ENCODE data around the gene MXRA8.
A peak's percentile ranks its signal among the peaks of the same experiment; 100 is the strongest.

The MXRA8 gene

GRCh38 chr1:1330366-1331067, 27.8 kb downstream of the MXRA8 start:
- Histone ChIP-seq H3K4me1 (peaks cover 9 to 31% (median 23%) of the 10 kb centered on the region in 10 experiments), H3K36me3 (peaks cover 8 to 38% (median 26%) of the 10 kb centered on the region in 11 experiments; a peak in 17 of 22 replicates), H3K9me3 (replicated peaks in 1 of 11) (no peaks in the 10 kb centered on the region), H3K4me2 (peak overlapping the region in 4 of 11 experiments; percentile 9 to 21 (median 18); a peak in 6 of 22 replicates), H3K9ac (no peak overlapping the region), H3K4me3 (no peak overlapping the region), H3K27ac (no peak overlapping the region), H3K27me3 (no peaks in the 10 kb centered on the region), H4K20me1 (peaks cover 22 to 98% (median 68%) of the 10 kb centered on the region in 11 experiments; a peak in 21 of 22 replicates)
- TF ChIP-seq Cebpa-rat (IDR thresholded peaks at IDR 0.05): no peak

DNA sequence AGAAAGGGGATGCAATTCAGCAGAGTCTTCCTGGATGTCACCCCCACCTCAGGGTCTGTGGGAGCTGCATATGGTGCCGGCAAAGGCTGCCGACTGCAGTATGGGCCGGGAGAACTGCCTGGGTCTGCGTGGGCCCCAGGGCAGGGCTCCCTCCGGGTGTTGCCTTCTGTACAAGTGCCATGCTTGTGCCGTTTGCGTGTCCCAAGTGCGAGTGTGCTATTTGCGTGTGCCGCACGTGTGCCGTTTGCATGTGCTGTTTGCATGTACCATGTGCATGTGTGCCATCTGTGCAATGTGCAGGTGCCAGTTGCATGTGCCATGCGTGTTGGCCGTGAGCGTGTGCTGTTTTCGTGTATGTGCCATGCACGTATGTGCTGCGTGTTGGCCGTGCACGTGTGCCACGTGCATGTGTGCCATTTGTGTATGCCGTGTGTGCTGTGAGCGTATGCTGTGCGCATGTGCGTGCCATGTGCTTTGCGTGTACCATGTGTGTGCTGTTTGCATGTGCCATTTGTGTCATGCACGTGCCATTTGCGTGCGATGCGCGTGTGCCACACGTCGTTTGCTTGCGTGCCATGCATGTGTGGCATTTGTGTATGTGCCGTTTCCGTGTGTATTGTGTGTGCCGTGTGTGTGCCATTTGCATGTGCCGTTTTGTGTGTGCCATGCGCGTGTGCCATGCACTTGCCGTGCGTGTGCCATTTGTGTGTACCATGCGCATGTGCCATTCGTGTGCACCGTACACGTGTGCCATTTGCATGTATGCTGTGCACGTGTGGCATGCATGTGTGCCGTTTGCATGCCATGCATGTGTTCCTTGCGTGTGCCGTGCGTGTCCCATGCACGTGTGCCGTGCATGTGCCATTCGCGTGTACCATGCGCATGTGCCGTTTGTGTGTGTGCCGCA, 28.8 kb downstream of the MXRA8 start:
- Histone ChIP-seq H3K4me3 (no peak overlapping the region), H3K36me3 (peaks cover 8 to 34% (median 23%) of the 10 kb centered on the region in 11 experiments; a peak in 17 of 22 replicates), H3K4me2 (peak overlapping the region in 1 of 11 experiments; percentile 9; a peak in 1 of 22 replicates), H4K20me1 (peaks cover 24 to 95% (median 66%) of the 10 kb centered on the region in 11 experiments; a peak in 21 of 22 replicates), H3K4me1 (peaks cover 14 to 36% (median 28%) of the 10 kb centered on the region in 10 experiments), H3K9me3 (replicated peaks in 1 of 11) (no peaks in the 10 kb centered on the region), H3K27me3 (no peaks in the 10 kb centered on the region), H3K27ac (no peak overlapping the region), H3K9ac (no peak overlapping the region)
- no peak for TF ChIP-seq Cebpa-rat (IDR thresholded peaks at IDR 0.05)

GRCh38 chr1:1328254-1328653, 30.1 kb downstream of the MXRA8 start:
- H3K4me2 ChIP-seq: no peak overlapping the region; a peak in 2 of 22 replicates
- no peaks in the 10 kb centered on the region for H3K27me3 ChIP-seq
- peaks cover 18 to 40% (median 32%) of the 10 kb centered on the region in 10 experiments for H3K4me1 ChIP-seq
- peaks cover 28 to 85% (median 65%) of the 10 kb centered on the region in 11 experiments; a peak in 21 of 22 replicates for H4K20me1 ChIP-seq
- no peak overlapping the region for H3K27ac ChIP-seq
- no peak for TF ChIP-seq Cebpa-rat (IDR thresholded peaks at IDR 0.05)
- H3K9me3 ChIP-seq (replicated peaks in 1 of 11): no peaks in the 10 kb centered on the region
- no peak overlapping the region for H3K4me3 ChIP-seq
- H3K9ac ChIP-seq: peak overlapping the region in 7 of 11 experiments; percentile 10 to 60 (median 27); a peak in 8 of 22 replicates
- H3K36me3 ChIP-seq: peaks cover 8 to 31% (median 23%) of the 10 kb centered on the region in 11 experiments; a peak in 17 of 22 replicates

GRCh38 chr1:1327291-1327690, 31.1 kb downstream of the MXRA8 start:
- peaks cover 8 to 37% (median 23%) of the 10 kb centered on the region in 11 experiments; a peak in 17 of 22 replicates for H3K36me3 ChIP-seq
- H3K9me3 ChIP-seq (replicated peaks in 1 of 11): no peaks in the 10 kb centered on the region
- H3K27ac ChIP-seq: no peak overlapping the region
- H4K20me1 ChIP-seq: peaks cover 32 to 82% (median 66%) of the 10 kb centered on the region in 11 experiments; a peak in 21 of 22 replicates
- H3K4me3 ChIP-seq: no peak overlapping the region
- TF ChIP-seq Cebpa-rat (IDR thresholded peaks at IDR 0.05): no peak
- no peak overlapping the region for H3K4me2 ChIP-seq
- no peaks in the 10 kb centered on the region for H3K27me3 ChIP-seq
- H3K9ac ChIP-seq: no peak overlapping the region
- H3K4me1 ChIP-seq: peaks cover 24 to 46% (median 38%) of the 10 kb centered on the region in 10 experiments

GRCh38 chr1:1326075-1326605, 32.2 kb downstream of the MXRA8 start:
- H3K36me3 ChIP-seq: peaks cover 8 to 48% (median 32%) of the 10 kb centered on the region in 11 experiments; a peak in 20 of 22 replicates
- H3K4me3 ChIP-seq: peak overlapping the region; percentile 85 to 97 (median 92); a peak in 19 of 20 replicates
- H3K27ac ChIP-seq: peak overlapping the region in 1 of 11 experiments; percentile 85; a peak in 1 of 22 replicates

GRCh38 chr1:1325288-1326074, 32.9 kb downstream of the MXRA8 start:
- Histone ChIP-seq H3K4me1 (peaks cover 24 to 58% (median 48%) of the 10 kb centered on the region in 10 experiments), H3K9ac (peak overlapping the region; percentile 90 to 99 (median 92)), H3K4me2 (peak overlapping the region; percentile 97 to 100 (median 99)), H3K4me3 (peak overlapping the region; percentile 85 to 97 (median 92)), H3K27me3 (no peaks in the 10 kb centered on the region), H4K20me1 (peaks cover 50 to 86% (median 76%) of the 10 kb centered on the region in 11 experiments), H3K36me3 (peaks cover 9 to 54% (median 39%) of the 10 kb centered on the region in 11 experiments; a peak in 20 of 22 replicates), H3K27ac (peak overlapping the region; percentile 68 to 93 (median 78)), H3K9me3 (replicated peaks in 1 of 11) (no peaks in the 10 kb centered on the region)
- no peak for TF ChIP-seq Cebpa-rat (IDR thresholded peaks at IDR 0.05)

More at GRCh38 chr1:1326075-1326605, 32.2 kb downstream of the MXRA8 start:
- no peak for TF ChIP-seq Cebpa-rat (IDR thresholded peaks at IDR 0.05)
- Histone ChIP-seq H4K20me1 (peaks cover 43 to 86% (median 72%) of the 10 kb centered on the region in 11 experiments), H3K9ac (peak overlapping the region; percentile 90 to 99 (median 92)), H3K4me1 (peaks cover 24 to 56% (median 44%) of the 10 kb centered on the region in 10 experiments), H3K27me3 (no peaks in the 10 kb centered on the region), H3K9me3 (replicated peaks in 1 of 11) (no peaks in the 10 kb centered on the region), H3K4me2 (peak overlapping the region; percentile 97 to 100 (median 99))

DNA sequence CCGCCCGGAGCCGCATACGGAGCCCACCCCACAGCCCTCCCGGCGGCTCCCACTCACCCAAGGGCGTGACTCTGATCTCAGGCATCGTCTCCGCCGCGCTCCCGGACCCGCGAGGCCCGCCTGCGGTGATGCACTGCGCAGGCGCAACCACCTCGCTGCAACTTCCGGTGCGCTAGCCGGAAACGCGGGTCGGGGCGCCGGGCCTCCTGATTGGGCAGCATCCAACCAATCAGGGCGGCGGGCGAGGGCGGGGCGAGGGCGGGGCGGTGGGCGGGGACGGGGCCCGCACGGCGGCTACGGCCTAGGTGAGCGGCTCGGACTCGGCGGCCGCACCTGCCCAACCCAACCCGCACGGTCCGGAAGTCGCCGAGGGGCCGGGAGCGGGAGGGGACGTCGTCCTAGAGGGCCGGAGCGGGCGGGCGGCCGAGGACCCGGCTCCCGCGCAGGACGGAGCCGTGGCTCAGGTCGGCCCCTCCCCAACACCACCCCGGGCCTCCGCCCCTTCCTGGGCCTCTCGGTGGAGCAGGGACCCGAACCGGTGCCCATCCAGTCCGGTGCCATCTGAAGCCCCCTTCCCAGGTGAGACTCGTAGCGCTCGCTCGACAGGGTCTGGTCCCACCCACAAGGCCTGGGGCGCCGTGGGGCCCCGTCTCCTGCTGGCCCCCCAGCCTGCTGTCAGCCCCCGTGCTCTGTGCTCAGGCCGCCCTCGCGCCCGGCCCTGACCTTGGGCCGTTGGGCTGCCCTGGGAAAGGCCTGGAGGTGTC, 33.6 kb downstream of the MXRA8 start, which contains the start of the genes CPTP and INTS11:
Gene CPTP (plus strand): TSS at position 279 of the 764 bp plus-strand sequence. CDS start 2,109 bp downstream, outside the sequence.
Gene INTS11 (minus strand): TSS at position 137 of the 764 bp plus-strand sequence. CDS start 52 bp downstream, at position 85.
- Histone ChIP-seq H3K27ac (peak within 1 kb of the TSS; percentile 77 to 93 (median 85)), H3K4me3 (peak within 1 kb of the TSS; percentile 85 to 97 (median 92)), H4K20me1 (peaks cover 55 to 87% (median 81%) of the 10 kb centered on the region in 11 experiments), H3K36me3 (peaks cover 17 to 62% (median 46%) of the 10 kb centered on the region in 11 experiments), H3K9me3 (replicated peaks in 1 of 11) (no peaks in the 10 kb centered on the region), H3K9ac (peak within 1 kb of the TSS; percentile 90 to 99 (median 92)), H3K27me3 (no peaks in the 10 kb centered on the region), H3K4me2 (peak within 1 kb of the TSS; percentile 97 to 100 (median 99)), H3K4me1 (peaks cover 24 to 56% (median 48%) of the 10 kb centered on the region in 10 experiments)
- TF ChIP-seq Cebpa-rat (IDR thresholded peaks at IDR 0.05): no peak
